ENCODE data around the gene DISP3.

DISP3 gene

GRCh38 chr1:11570821-11571380, 91.9 kb downstream of the DISP3 start:
- Histone ChIP-seq H3K4me2 (ENCODE audit: insufficient read depth, low read length, poor library complexity, severe bottlenecking) (no peak overlapping the region), H2AFZ (ENCODE audit: low read length) (no peak overlapping the region), H3K18ac (ENCODE audit: low read length) (no peak overlapping the region), H3K9ac (ENCODE audit: low read depth, low read length, poor library complexity) (no peak overlapping the region), H2BK12ac (ENCODE audit: low read length) (no peak overlapping the region), H3K36me3 (replicated peaks in 1 of 2; ENCODE audit: control insufficient read depth in 2 of 2, insufficient read depth in 2 of 2, low read length in 2 of 2) (no peaks in the 10 kb centered on the region), H2BK120ac (ENCODE audit: low read depth, low read length) (no peak overlapping the region), H4K91ac (ENCODE audit: low read depth, low read length, poor library complexity) (no peak overlapping the region), H3K79me1 (ENCODE audit: low read depth, low read length) (no peaks in the 10 kb centered on the region), H3K4me3 (ENCODE audit: low read length in 2 of 2) (no peak overlapping the region), H3K27ac (replicated peaks; ENCODE audit: low read length) (no peak overlapping the region), H3K4me1 (ENCODE audit: control insufficient read depth in 2 of 2, insufficient read depth in 1 of 2, low read depth in 1 of 2, low read length in 2 of 2) (peaks cover 0 to 4% of the 10 kb centered on the region in 2 donors), H3K4ac (ENCODE audit: low read length) (no peak overlapping the region), H2BK5ac (ENCODE audit: low read length) (no peak overlapping the region), H4K8ac (ENCODE audit: low read depth, low read length) (no peak overlapping the region), H3K27me3 (ENCODE audit: control insufficient read depth in 3 of 3, insufficient read depth in 3 of 3, low read depth in 1 of 3, low read length in 3 of 3) (peaks cover 0 to 4% (median 0%) of the 10 kb centered on the region in 3 experiments), H3K23ac (ENCODE audit: low read depth, low read length, poor library complexity) (peak overlapping the region; percentile 74), H3K9me3 (replicated peaks in 1 of 2; ENCODE audit: control insufficient read depth in 2 of 2, insufficient read depth in 1 of 2, low read depth in 1 of 2, low read length in 2 of 2) (peaks cover 0 to 1% of the 10 kb centered on the region in 2 donors), H2BK15ac (ENCODE audit: low read length) (peak overlapping the region; percentile 73), H3K14ac (ENCODE audit: low read length) (no peak overlapping the region), H2AK5ac (ENCODE audit: low read depth, low read length) (no peak overlapping the region)
- no peak for DNase-seq (ENCODE audit: low spot score)
- no CpG with 5 or more reads among the region's 16 CpGs for WGBS, 2 donors (ENCODE audit: extremely low coverage in 2 of 2, insufficient read length in 2 of 2, insufficient replicate concordance in 1 of 2)

- DNase-seq (ENCODE audit: low spot score), result no peak
- no peak overlapping the region for H2BK12ac ChIP-seq (ENCODE audit: low read length)
Observed at GRCh38 chr1:11571906-11572616, 93.1 kb downstream of the DISP3 start.

GRCh38 chr1:11573116-11573692, 94.2 kb downstream of the DISP3 start:
- Histone ChIP-seq H4K8ac (ENCODE audit: low read depth, low read length) (no peak overlapping the region), H3K27ac (replicated peaks; ENCODE audit: low read length) (no peak overlapping the region), H2BK120ac (ENCODE audit: low read depth, low read length) (no peak overlapping the region), H4K91ac (ENCODE audit: low read depth, low read length, poor library complexity) (no peak overlapping the region), H3K23ac (ENCODE audit: low read depth, low read length, poor library complexity) (no peak overlapping the region), H2AK5ac (ENCODE audit: low read depth, low read length) (no peak overlapping the region), H2AFZ (ENCODE audit: low read length) (no peak overlapping the region), H3K9me3 (replicated peaks in 1 of 2; ENCODE audit: control insufficient read depth in 2 of 2, insufficient read depth in 1 of 2, low read depth in 1 of 2, low read length in 2 of 2) (peaks cover 0 to 1% of the 10 kb centered on the region in 2 donors), H3K9ac (ENCODE audit: low read depth, low read length, poor library complexity) (no peak overlapping the region), H3K18ac (ENCODE audit: low read length) (no peak overlapping the region), H2BK15ac (ENCODE audit: low read length) (no peak overlapping the region), H2BK12ac (ENCODE audit: low read length) (no peak overlapping the region), H3K14ac (ENCODE audit: low read length) (no peak overlapping the region), H2BK5ac (ENCODE audit: low read length) (no peak overlapping the region), H3K79me1 (ENCODE audit: low read depth, low read length) (no peaks in the 10 kb centered on the region), H3K4me3 (ENCODE audit: low read length in 2 of 2) (no peak overlapping the region), H3K36me3 (replicated peaks in 1 of 2; ENCODE audit: control insufficient read depth in 2 of 2, insufficient read depth in 2 of 2, low read length in 2 of 2) (no peaks in the 10 kb centered on the region), H3K27me3 (ENCODE audit: control insufficient read depth in 3 of 3, insufficient read depth in 3 of 3, low read depth in 1 of 3, low read length in 3 of 3) (peaks cover 0 to 4% (median 0%) of the 10 kb centered on the region in 3 experiments), H3K4me2 (ENCODE audit: insufficient read depth, low read length, poor library complexity, severe bottlenecking) (no peak overlapping the region), H3K4me1 (ENCODE audit: control insufficient read depth in 2 of 2, insufficient read depth in 1 of 2, low read depth in 1 of 2, low read length in 2 of 2) (peaks cover 0 to 4% of the 10 kb centered on the region in 2 donors), H3K4ac (ENCODE audit: low read length) (no peak overlapping the region)
- whole genome bisulfite sequencing, 2 donors (ENCODE audit: extremely low coverage in 2 of 2, insufficient read length in 2 of 2, insufficient replicate concordance in 1 of 2), result no CpG with 5 or more reads among the region's 5 CpGs
- no peak for DNase-seq (ENCODE audit: low spot score)

More at GRCh38 chr1:11571906-11572616, 93.1 kb downstream of the DISP3 start:
- H3K27me3 ChIP-seq (ENCODE audit: control insufficient read depth in 3 of 3, insufficient read depth in 3 of 3, low read depth in 1 of 3, low read length in 3 of 3), result peaks cover 0 to 3% (median 0%) of the 10 kb centered on the region in 3 experiments
- no peak overlapping the region for H3K4me3 ChIP-seq (ENCODE audit: low read length in 2 of 2)
- no peak overlapping the region for H3K23ac ChIP-seq (ENCODE audit: low read depth, low read length, poor library complexity)
- no peak overlapping the region for H3K14ac ChIP-seq (ENCODE audit: low read length)
- no peak overlapping the region for H2BK120ac ChIP-seq (ENCODE audit: low read depth, low read length)
- no CpG with 5 or more reads among the region's 9 CpGs for WGBS, 2 donors (ENCODE audit: extremely low coverage in 2 of 2, insufficient read length in 2 of 2, insufficient replicate concordance in 1 of 2)
- H3K4me1 ChIP-seq (ENCODE audit: control insufficient read depth in 2 of 2, insufficient read depth in 1 of 2, low read depth in 1 of 2, low read length in 2 of 2), result peaks cover 0 to 4% of the 10 kb centered on the region in 2 donors
- H2BK5ac ChIP-seq (ENCODE audit: low read length), result no peak overlapping the region
- no peak overlapping the region for H3K4ac ChIP-seq (ENCODE audit: low read length)
- no peak overlapping the region for H3K9ac ChIP-seq (ENCODE audit: low read depth, low read length, poor library complexity)
- no peak overlapping the region for H3K4me2 ChIP-seq (ENCODE audit: insufficient read depth, low read length, poor library complexity, severe bottlenecking)
- H2AFZ ChIP-seq (ENCODE audit: low read length), result no peak overlapping the region
- H3K36me3 ChIP-seq (replicated peaks in 1 of 2; ENCODE audit: control insufficient read depth in 2 of 2, insufficient read depth in 2 of 2, low read length in 2 of 2), result no peaks in the 10 kb centered on the region
- no peak overlapping the region for H4K91ac ChIP-seq (ENCODE audit: low read depth, low read length, poor library complexity)
- H3K27ac ChIP-seq (replicated peaks; ENCODE audit: low read length), result no peak overlapping the region
- no peak overlapping the region for H4K8ac ChIP-seq (ENCODE audit: low read depth, low read length)
- H3K79me1 ChIP-seq (ENCODE audit: low read depth, low read length), result no peaks in the 10 kb centered on the region
- peaks cover 0 to 1% of the 10 kb centered on the region in 2 donors for H3K9me3 ChIP-seq (replicated peaks in 1 of 2; ENCODE audit: control insufficient read depth in 2 of 2, insufficient read depth in 1 of 2, low read depth in 1 of 2, low read length in 2 of 2)
- no peak overlapping the region for H3K18ac ChIP-seq (ENCODE audit: low read length)
- H2BK15ac ChIP-seq (ENCODE audit: low read length), result no peak overlapping the region
- no peak overlapping the region for H2AK5ac ChIP-seq (ENCODE audit: low read depth, low read length)

- peaks cover 0 to 10% (median 0%) of the 10 kb centered on the region in 3 experiments for H3K27me3 ChIP-seq (ENCODE audit: control insufficient read depth in 3 of 3, insufficient read depth in 3 of 3, low read depth in 1 of 3, low read length in 3 of 3)
- no peak overlapping the region for H2AFZ ChIP-seq (ENCODE audit: low read length)
- H3K9me3 ChIP-seq (replicated peaks in 1 of 2; ENCODE audit: control insufficient read depth in 2 of 2, insufficient read depth in 1 of 2, low read depth in 1 of 2, low read length in 2 of 2), result peaks cover 0 to 1% of the 10 kb centered on the region in 2 donors
- H3K4me2 ChIP-seq (ENCODE audit: insufficient read depth, low read length, poor library complexity, severe bottlenecking), result no peak overlapping the region
- no peak overlapping the region for H4K91ac ChIP-seq (ENCODE audit: low read depth, low read length, poor library complexity)
- H3K4me3 ChIP-seq (ENCODE audit: low read length in 2 of 2), result no peak overlapping the region
- H2BK120ac ChIP-seq (ENCODE audit: low read depth, low read length), result no peak overlapping the region
- H3K14ac ChIP-seq (ENCODE audit: low read length), result no peak overlapping the region
- H2AK5ac ChIP-seq (ENCODE audit: low read depth, low read length), result no peak overlapping the region
- H4K8ac ChIP-seq (ENCODE audit: low read depth, low read length), result no peak overlapping the region
- H3K23ac ChIP-seq (ENCODE audit: low read depth, low read length, poor library complexity), result no peak overlapping the region
- H2BK15ac ChIP-seq (ENCODE audit: low read length), result no peak overlapping the region
- no peaks in the 10 kb centered on the region for H3K79me1 ChIP-seq (ENCODE audit: low read depth, low read length)
- H3K18ac ChIP-seq (ENCODE audit: low read length), result no peak overlapping the region
- no peaks in the 10 kb centered on the region for H3K36me3 ChIP-seq (replicated peaks in 1 of 2; ENCODE audit: control insufficient read depth in 2 of 2, insufficient read depth in 2 of 2, low read length in 2 of 2)
- no peak overlapping the region for H3K27ac ChIP-seq (replicated peaks; ENCODE audit: low read length)
- WGBS, 2 donors (ENCODE audit: extremely low coverage in 2 of 2, insufficient read length in 2 of 2, insufficient replicate concordance in 1 of 2), result no CpG with 5 or more reads among the region's 6 CpGs
- H3K4ac ChIP-seq (ENCODE audit: low read length), result no peak overlapping the region
- DNase-seq (ENCODE audit: low spot score), result no peak
- H3K4me1 ChIP-seq (ENCODE audit: control insufficient read depth in 2 of 2, insufficient read depth in 1 of 2, low read depth in 1 of 2, low read length in 2 of 2), result peaks cover 0 to 2% of the 10 kb centered on the region in 2 donors
- H2BK5ac ChIP-seq (ENCODE audit: low read length), result no peak overlapping the region
- H2BK12ac ChIP-seq (ENCODE audit: low read length), result no peak overlapping the region
- no peak overlapping the region for H3K9ac ChIP-seq (ENCODE audit: low read depth, low read length, poor library complexity)
Observed at GRCh38 chr1:11575553-11575952, 96.6 kb downstream of the DISP3 start.
